Measurements from ENCODE around the gene CXCL16. TPM values are rescaled to one million over a fixed set of nuclear protein-coding genes. Genes with fewer than 3 reads are reported as not detected.

Gene CXCL16, protein sequence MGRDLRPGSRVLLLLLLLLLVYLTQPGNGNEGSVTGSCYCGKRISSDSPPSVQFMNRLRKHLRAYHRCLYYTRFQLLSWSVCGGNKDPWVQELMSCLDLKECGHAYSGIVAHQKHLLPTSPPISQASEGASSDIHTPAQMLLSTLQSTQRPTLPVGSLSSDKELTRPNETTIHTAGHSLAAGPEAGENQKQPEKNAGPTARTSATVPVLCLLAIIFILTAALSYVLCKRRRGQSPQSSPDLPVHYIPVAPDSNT
- 1 to 10 TPM; 2.2 to 4.3 TPM for total RNA-seq

DNA sequence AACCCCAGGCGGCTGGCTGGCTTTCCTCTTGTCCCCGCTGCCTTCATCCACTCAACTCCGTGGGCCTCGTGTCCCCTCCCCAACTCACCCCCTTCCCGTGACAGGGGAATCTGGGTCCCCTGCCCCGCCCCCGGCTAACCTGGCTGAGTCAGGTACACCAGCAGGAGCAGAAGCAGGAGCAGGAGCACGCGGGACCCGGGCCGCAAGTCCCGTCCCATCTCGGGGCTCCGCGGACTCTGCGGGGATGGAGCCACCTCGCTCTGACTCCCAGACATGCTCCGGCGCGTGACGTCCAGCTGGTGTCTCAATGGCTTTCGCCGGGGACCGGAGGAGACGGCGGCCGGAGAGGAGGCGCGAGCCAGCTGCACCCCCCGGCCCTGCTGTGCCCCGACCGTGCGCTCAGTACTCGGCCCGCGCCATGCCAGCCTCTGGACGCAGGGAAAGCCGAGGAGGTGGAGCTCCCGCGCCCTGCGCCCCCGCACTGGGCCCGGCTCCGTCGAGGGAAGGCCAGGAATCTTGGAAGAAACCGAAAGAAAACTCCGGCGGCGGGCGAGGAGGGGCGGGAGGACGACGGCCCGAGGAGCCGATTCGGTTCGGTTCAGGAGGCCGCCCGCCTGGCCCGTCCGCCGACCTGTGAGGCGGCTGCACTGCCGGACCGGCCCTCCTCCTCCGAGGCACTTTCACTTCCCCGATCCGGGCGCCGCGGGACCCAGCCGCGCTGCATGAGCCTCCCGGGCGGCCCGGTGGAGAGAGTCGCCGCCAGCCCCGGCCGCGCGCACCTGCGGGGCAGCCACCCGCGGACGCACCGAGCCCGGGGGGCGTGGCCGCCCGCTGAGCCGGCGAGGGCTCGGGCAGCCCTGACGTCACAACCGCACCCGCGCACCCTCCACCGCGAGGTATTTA is at the start of gene CXCL16, which contains the start of gene ZMYND15:
Gene CXCL16, minus strand, starts transcription at position 807 of the 903 bp plus-strand sequence. Its CDS starts 589 bp downstream, at position 218.
Gene ZMYND15, plus strand, starts transcription at position 712 of the 903 bp plus-strand sequence. CDS start 716 bp downstream, outside the sequence.
- DNase-seq = peak; percentile 67 to 73
- Mint-ChIP-seq H3K36me3 (ENCODE audit: insufficient read depth in 2 of 2) (peaks cover 0 to 1% of the 10 kb centered on the region in 2 donors), H3K27me3 (ENCODE audit: low read depth) (peaks cover 33% of the 10 kb centered on the region), H3K4me3 (peak within 1 kb of the TSS; percentile 77 to 87), H3K4me1 (ENCODE audit: low read depth) (peaks cover 25% of the 10 kb centered on the region), H3K27ac (no peak within 1 kb of the TSS), H3K9me3 (no peaks in the 10 kb centered on the region)
- ATAC-seq (replicated peaks in 1 of 2) = peak; percentile 77 to 83

DNA sequence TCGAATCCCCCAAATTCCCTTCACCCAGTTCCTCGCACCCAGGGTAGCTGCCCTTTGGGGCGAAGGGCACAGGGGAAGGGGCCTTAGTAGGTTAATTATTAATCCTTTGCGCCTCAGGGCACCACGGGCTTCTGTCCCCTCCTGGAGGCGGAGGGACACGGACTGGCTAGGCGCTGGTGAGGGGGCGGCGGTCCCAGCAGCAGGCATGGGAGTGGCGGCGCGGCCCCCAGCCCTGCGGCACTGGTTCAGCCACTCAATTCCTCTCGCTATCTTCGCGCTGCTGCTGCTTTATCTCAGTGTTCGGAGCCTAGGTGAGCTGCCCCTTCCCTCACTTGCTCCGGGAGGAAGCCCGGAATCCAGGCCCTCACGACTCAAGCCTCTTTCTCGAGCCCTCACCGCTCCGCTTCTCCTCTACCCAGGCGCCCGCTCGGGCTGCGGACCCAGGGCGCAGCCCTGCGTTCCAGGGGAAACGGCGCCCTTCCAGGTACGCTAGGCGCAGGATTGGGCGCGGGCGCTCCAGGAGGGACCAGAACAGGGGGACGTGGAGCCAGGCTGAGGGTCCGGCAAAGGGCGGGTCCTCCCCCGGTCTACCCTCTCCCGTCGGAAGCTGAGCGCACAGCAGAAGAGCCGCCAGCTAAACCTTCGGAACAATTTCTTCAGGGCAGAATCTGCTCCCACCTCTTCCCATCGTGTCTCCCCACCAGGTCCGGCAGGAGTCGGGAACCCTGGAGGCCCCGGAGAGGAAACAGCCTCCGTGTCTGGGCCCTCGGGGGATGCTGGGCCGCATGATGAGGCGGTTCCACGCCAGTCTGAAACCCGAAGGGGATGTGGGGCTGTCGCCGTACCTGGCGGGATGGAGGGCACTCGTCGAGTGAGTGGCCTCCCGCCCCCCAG is 49.3 kb upstream of the CXCL16 start, which contains the start of gene GLTPD2:
Gene GLTPD2, plus strand, starts transcription at position 158 of the 894 bp plus-strand sequence. Its CDS starts 48 bp downstream, at position 206.
- no peak within 1 kb of the TSS for H3K27ac Mint-ChIP-seq
- no peak for ATAC-seq (replicated peaks in 1 of 2)
- H3K27me3 Mint-ChIP-seq (ENCODE audit: low read depth) = peaks cover 34% of the 10 kb centered on the region

DNA sequence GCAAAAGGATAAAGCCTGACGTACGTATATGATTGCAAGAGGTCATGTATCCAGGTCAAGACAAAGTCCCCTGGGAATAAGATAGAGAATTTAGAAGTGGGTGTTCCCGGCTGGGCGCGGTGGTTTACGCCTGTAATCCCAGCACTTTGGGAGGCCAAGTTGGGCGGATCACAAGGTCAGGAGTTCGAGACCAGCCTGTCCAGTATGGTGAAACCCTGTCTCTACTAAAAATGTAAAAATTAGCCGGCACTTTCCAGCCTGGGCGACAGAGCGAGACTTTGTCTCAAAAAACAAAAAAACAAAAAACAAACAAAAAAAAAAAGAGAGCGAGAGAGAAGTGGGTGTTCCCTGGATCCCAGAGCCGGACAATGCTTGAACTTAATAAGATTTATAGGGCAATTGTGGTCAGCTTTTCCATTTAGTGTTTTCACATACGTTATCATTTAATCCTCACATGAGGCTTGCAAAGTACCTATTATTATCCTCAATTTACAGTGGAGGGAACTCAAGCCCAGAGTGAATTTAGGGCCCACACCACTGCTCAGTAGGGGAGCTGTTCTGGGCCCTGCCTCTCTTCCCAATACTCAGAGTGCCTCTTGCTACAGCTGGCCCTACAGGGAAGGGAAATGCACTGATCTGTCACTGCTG is 48.6 kb upstream of the CXCL16 start:
- H3K36me3 Mint-ChIP-seq (ENCODE audit: insufficient read depth in 2 of 2) = peaks cover 0 to 1% of the 10 kb centered on the region in 2 donors
- no peak for ATAC-seq (replicated peaks in 1 of 2)
- H3K27me3 Mint-ChIP-seq (ENCODE audit: low read depth) = peaks cover 42% of the 10 kb centered on the region

More for the DNA sequence above, 49.3 kb upstream of the CXCL16 start, which contains the start of gene GLTPD2:
- H3K4me3 Mint-ChIP-seq = peak within 1 kb of the TSS; percentile 80 to 95
- peaks cover 0 to 1% of the 10 kb centered on the region in 2 donors for H3K36me3 Mint-ChIP-seq (ENCODE audit: insufficient read depth in 2 of 2)
- H3K9me3 Mint-ChIP-seq = no peaks in the 10 kb centered on the region
- DNase-seq = no peak
- H3K4me1 Mint-ChIP-seq (ENCODE audit: low read depth) = peaks cover 38% of the 10 kb centered on the region

DNA sequence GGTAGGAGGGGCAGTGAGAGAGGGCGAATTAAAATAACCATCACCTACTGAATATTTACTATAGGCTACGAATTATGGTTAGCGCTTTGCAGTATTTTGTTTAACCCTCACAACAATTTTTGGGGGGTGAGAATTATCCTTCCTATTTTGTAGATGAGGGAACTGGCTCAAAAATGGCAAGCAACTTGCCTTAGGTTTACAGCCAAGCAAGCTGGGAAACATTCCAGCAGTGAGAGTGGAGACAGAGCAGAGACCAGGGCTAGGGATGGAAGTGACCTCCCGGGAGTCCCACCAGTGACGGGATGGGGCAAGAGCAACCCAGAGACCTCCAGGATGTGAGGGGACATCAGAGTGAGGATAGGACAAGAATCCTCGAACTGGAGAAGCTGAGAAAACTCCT is 46.8 kb upstream of the CXCL16 start:
- DNase-seq (no peak), ATAC-seq (replicated peaks in 1 of 2) (no peak)
- Mint-ChIP-seq H3K27me3 (ENCODE audit: low read depth) (peaks cover 52% of the 10 kb centered on the region), H3K36me3 (ENCODE audit: insufficient read depth in 2 of 2) (peaks cover 0 to 1% of the 10 kb centered on the region in 2 donors), H3K4me1 (ENCODE audit: low read depth) (peaks cover 38% of the 10 kb centered on the region), H3K9me3 (no peaks in the 10 kb centered on the region), H3K27ac (no peak overlapping the region), H3K4me3 (peak overlapping the region; percentile 66)

More for the DNA sequence above, 48.6 kb upstream of the CXCL16 start:
- Mint-ChIP-seq H3K4me3 (peak overlapping the region; percentile 23 to 63), H3K9me3 (no peaks in the 10 kb centered on the region), H3K4me1 (ENCODE audit: low read depth) (peaks cover 38% of the 10 kb centered on the region), H3K27ac (no peak overlapping the region)
- no peak for DNase-seq

DNA sequence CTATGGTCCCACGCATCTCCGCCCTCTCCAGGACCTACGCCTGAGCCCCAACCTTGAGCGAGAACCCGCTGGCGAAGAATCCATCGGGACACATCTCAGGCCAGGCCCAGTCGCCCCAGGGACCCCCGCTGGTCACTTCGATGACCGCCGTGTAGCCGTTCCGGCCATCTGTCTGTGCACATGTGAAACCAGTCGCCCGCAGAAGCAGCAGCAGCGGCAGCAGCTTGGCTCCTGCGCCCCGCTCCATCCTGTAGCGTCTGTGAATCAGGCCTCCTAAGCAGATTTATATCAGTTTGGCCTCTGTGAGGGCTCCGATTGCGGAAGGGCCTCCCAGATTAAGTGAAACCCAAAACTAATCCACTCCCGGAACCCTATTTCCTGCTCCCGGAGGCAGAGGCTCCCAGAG is 46.4 kb upstream of the CXCL16 start, which contains the start of gene VMO1:
Gene VMO1, minus strand, starts transcription at position 259 of the 406 bp plus-strand sequence. Its CDS starts 12 bp downstream, at position 247.
- Mint-ChIP-seq H3K4me3 (peak within 1 kb of the TSS; percentile 66), H3K4me1 (ENCODE audit: low read depth) (peaks cover 35% of the 10 kb centered on the region), H3K27me3 (ENCODE audit: low read depth) (peaks cover 52% of the 10 kb centered on the region), H3K36me3 (ENCODE audit: insufficient read depth in 2 of 2) (no peaks in the 10 kb centered on the region), H3K9me3 (no peaks in the 10 kb centered on the region), H3K27ac (no peak within 1 kb of the TSS)
- DNase-seq (peak in 1 of 2 donors; percentile 13), ATAC-seq (replicated peaks in 1 of 2) (no peak)

GRCh38 chr17:4785311-4786105 is 45.8 kb upstream of the CXCL16 start:
- peaks cover 29% of the 10 kb centered on the region for H3K4me1 Mint-ChIP-seq (ENCODE audit: low read depth)
- no peak overlapping the region for H3K27ac Mint-ChIP-seq
- H3K4me3 Mint-ChIP-seq = peak overlapping the region; percentile 66
- H3K36me3 Mint-ChIP-seq (ENCODE audit: insufficient read depth in 2 of 2) = no peaks in the 10 kb centered on the region
- no peaks in the 10 kb centered on the region for H3K9me3 Mint-ChIP-seq
- H3K27me3 Mint-ChIP-seq (ENCODE audit: low read depth) = peaks cover 55% of the 10 kb centered on the region
- ATAC-seq (replicated peaks in 1 of 2) (no peak), DNase-seq (peak in 1 of 2 donors; percentile 21)

DNA sequence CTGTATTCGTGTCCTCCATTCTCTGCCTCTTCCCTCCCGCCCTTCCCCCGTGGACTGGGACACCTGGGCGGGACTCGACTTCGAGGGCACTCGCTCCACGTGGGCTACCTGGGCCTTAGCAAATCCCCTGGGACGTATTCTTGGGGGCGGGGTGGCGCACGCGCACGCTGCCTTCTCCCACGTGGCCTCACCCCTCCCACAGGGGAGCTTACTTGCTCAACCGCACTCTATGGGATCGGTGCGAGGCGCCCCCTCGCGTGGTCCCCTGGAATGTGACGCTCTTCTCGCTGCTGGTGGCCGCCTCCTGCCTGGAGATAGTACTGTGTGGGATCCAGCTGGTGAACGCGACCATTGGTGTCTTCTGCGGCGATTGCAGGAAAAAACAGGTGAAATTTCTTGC is 42.9 kb upstream of the CXCL16 start:
- ATAC-seq (replicated peaks in 1 of 2) = peak in 1 of 2 donors; percentile 49
- H3K27me3 Mint-ChIP-seq (ENCODE audit: low read depth) = peaks cover 60% of the 10 kb centered on the region

GRCh38 chr17:4780325-4780955 is 40.7 kb upstream of the CXCL16 start:
- no peaks in the 10 kb centered on the region for H3K9me3 Mint-ChIP-seq
- H3K27me3 Mint-ChIP-seq (ENCODE audit: low read depth) = peaks cover 41% of the 10 kb centered on the region
- DNase-seq (no peak), ATAC-seq (replicated peaks in 1 of 2) (no peak)
- no peaks in the 10 kb centered on the region for H3K36me3 Mint-ChIP-seq (ENCODE audit: insufficient read depth in 2 of 2)
- no peak overlapping the region for H3K4me3 Mint-ChIP-seq
- no peak overlapping the region for H3K27ac Mint-ChIP-seq
- peaks cover 3% of the 10 kb centered on the region for H3K4me1 Mint-ChIP-seq (ENCODE audit: low read depth)

More for the DNA sequence above, 42.9 kb upstream of the CXCL16 start:
- no peak overlapping the region for H3K4me3 Mint-ChIP-seq
- peak; percentile 11 to 33 for DNase-seq
- H3K9me3 Mint-ChIP-seq = no peaks in the 10 kb centered on the region
- no peak overlapping the region for H3K27ac Mint-ChIP-seq
- peaks cover 25% of the 10 kb centered on the region for H3K4me1 Mint-ChIP-seq (ENCODE audit: low read depth)
- no peaks in the 10 kb centered on the region for H3K36me3 Mint-ChIP-seq (ENCODE audit: insufficient read depth in 2 of 2)

DNA sequence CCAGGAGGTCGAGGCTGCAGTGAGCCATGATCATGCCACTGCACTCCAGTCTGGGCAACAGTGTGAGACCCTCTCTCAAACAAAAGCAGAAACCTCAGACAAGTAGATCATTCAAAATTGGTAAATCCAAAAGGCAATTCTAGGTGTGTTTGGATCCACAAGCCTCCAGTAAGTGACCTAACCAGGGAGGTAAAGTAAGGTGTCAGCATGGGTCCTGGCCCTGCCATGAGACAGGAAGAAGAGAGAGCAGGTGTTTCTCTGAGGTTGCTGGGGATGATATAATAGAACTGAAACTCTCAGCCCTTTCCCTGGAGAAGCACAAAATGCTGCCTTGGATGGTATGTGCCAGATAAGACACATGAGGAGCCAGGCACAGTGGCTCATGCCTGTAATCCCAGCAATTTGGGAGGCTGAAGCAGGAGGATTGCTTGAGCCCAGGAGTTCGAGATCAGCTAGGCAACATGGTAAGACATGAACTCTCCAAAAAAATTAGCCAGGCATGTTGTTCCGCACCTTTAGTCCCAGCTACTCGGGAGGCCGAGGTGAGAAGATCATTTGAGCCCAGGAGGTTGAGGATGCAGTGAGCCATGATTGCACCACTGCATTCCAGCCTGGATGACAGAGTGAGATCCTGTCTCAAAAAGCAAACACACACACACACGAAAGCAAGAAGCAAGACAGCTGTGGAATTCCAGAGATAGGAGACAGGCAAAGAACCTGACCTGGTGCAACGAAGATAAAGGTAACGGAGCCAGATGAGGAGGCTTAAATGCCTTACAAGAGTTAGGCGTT is 38.4 kb upstream of the CXCL16 start:
- Mint-ChIP-seq H3K27me3 (ENCODE audit: low read depth) (peaks cover 23% of the 10 kb centered on the region), H3K4me1 (ENCODE audit: low read depth) (no peaks in the 10 kb centered on the region), H3K36me3 (ENCODE audit: insufficient read depth in 2 of 2) (no peaks in the 10 kb centered on the region), H3K27ac (no peak overlapping the region), H3K4me3 (no peak overlapping the region), H3K9me3 (no peaks in the 10 kb centered on the region)
- ATAC-seq (replicated peaks in 1 of 2) = no peak
- no peak for DNase-seq

DNA sequence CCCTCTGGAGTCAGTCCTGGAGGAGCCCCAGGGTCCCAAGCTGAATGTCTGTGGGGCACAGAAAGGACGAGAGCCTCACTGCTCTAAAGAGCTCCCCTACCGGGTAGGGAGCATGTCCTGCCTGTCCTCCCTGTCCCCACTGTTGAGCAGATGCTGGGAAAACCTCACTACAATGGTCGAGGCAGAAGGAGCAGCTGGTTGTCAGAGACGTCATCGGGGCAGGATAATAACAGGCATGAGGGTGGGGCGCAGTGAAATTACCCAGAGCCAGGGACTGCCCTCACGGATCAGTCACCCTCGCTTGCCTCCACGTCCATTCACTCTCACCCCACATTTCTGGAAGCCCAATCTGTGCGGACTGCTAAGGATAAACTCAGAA is 32.5 kb upstream of the CXCL16 start:
- Mint-ChIP-seq H3K27ac (no peak overlapping the region), H3K4me1 (ENCODE audit: low read depth) (peaks cover 6% of the 10 kb centered on the region), H3K27me3 (ENCODE audit: low read depth) (no peaks in the 10 kb centered on the region), H3K36me3 (ENCODE audit: insufficient read depth in 2 of 2) (no peaks in the 10 kb centered on the region), H3K4me3 (no peak overlapping the region), H3K9me3 (no peaks in the 10 kb centered on the region)
- DNase-seq (no peak), ATAC-seq (replicated peaks in 1 of 2) (no peak)
